Testis (tissue), 3 donors: ENCODE measurements around the gene ZFYVE21. TPM values are rescaled to one million over a fixed set of nuclear protein-coding genes. Genes with fewer than 3 reads are reported as not detected.

ENCODE experiments used
- DNase-seq: peaks from one replicate; pipeline ENCODE4 v3.0.0-alpha.2; 2019
- H3K27ac ChIP-seq, 2 donors: fragments of 200-600 bp; sonication (generic); one replicate each; pipeline ENCODE4 v1.5.1; 2019
- H3K27me3 ChIP-seq: fragments of 200-600 bp; sonication (generic); one replicate; pipeline ENCODE4 v1.5.1; 2019
- H3K36me3 ChIP-seq: fragments of 200-600 bp; sonication (generic); one replicate; pipeline ENCODE4 v1.5.1; 2017; ENCODE audit warnings: low read depth; ENCODE audit errors: missing control alignments
- H3K4me1 ChIP-seq: fragments of 200-600 bp; sonication (generic); one replicate; pipeline ENCODE4 v1.5.1; 2019
- H3K4me3 ChIP-seq, 2 donors: fragments of 200-600 bp; sonication (generic); one replicate each; pipeline ENCODE4 v1.5.1; 2017 to 2019
- H3K9me3 ChIP-seq: fragments of 200-600 bp; sonication (generic); one replicate; pipeline ENCODE4 v1.5.1; 2017
- POLR2A ChIP-seq: fragments of 450-650 bp; IDR thresholded peaks from one replicate; pipeline ENCODE4 v1.6.1; 2017; ENCODE audit warnings: antibody characterized with exemption, mild to moderate bottlenecking, moderate library complexity
- whole genome bisulfite sequencing, 2 donors: methylation state at CpG; one replicate each; pipeline ENCODE4 v1.1.5; 2018; 5-methylcytosine and 5-hydroxymethylcytosine counted together
- intact Hi-C: fragments of 100-400 bp; cut with DNase I; formaldehyde crosslinking; loops from one replicate; pipeline ENCODE4 v1.15.1; 2023; ENCODE audit warnings: low total_unique reads
- polyA plus RNA-seq: library from polyadenylated mRNA; stranded (reverse); fragments of 350-450 nt; fragmentation: Illumina TruSeq; extraction: RNeasy Lipid Tissue Mini Kit (QIAGEN cat#74804); gene quantifications from one replicate; pipeline ENCODE4 v1.2.3, GENCODE V29; 2014; ENCODE audit warnings: low read depth, low replicate concordance; ENCODE audit not compliant: insufficient read depth
- total RNA-seq, 2 donors: library from RNA; depleted of rRNA; stranded (reverse); fragments of >200 nt; gene quantifications; one replicate each; pipeline ENCODE4 v1.2.3, GENCODE V29; 2016
- TF ChIP-seq, protein P1 (sequence below), 3 experiments: fragments of 450-650 bp in 2 of 3; fragments of 200-600 bp in 1 of 3; sonication (generic) in 1 of 3; IDR thresholded peaks; one replicate each; pipeline ENCODE4 v1.5.1; 2016 to 2019; ENCODE audit warnings: antibody characterized with exemption in 3 of 3, mild to moderate bottlenecking in 2 of 3, moderate library complexity in 1 of 3

ZFYVE21 gene
- total and polyA plus RNA-seq, 3 donors from 2014 or later: 86.4 to 251 (median 194) TPM

- H3K27me3 ChIP-seq: no peaks in the 10 kb centered on the region
- no peak for TF ChIP-seq POLR2A
- TF ChIP-seq, protein P1, sequence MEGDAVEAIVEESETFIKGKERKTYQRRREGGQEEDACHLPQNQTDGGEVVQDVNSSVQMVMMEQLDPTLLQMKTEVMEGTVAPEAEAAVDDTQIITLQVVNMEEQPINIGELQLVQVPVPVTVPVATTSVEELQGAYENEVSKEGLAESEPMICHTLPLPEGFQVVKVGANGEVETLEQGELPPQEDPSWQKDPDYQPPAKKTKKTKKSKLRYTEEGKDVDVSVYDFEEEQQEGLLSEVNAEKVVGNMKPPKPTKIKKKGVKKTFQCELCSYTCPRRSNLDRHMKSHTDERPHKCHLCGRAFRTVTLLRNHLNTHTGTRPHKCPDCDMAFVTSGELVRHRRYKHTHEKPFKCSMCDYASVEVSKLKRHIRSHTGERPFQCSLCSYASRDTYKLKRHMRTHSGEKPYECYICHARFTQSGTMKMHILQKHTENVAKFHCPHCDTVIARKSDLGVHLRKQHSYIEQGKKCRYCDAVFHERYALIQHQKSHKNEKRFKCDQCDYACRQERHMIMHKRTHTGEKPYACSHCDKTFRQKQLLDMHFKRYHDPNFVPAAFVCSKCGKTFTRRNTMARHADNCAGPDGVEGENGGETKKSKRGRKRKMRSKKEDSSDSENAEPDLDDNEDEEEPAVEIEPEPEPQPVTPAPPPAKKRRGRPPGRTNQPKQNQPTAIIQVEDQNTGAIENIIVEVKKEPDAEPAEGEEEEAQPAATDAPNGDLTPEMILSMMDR (IDR thresholded peaks at IDR 0.05): no peak
- no peak for DNase-seq
- no peak overlapping the region for H3K27ac ChIP-seq
- no peaks in the 10 kb centered on the region for H3K36me3 ChIP-seq
- WGBS, 2 donors: 82 to 85% methylated on average over 15 of the region's 15 CpGs
- intact Hi-C loops: no loop called here
- H3K4me1 ChIP-seq: no peaks in the 10 kb centered on the region
- no peaks in the 10 kb centered on the region for H3K9me3 ChIP-seq
- no peak overlapping the region for H3K4me3 ChIP-seq
Measured at GRCh38 chr14:103683139-103683538, 32.5 kb upstream of the ZFYVE21 start.

DNA sequence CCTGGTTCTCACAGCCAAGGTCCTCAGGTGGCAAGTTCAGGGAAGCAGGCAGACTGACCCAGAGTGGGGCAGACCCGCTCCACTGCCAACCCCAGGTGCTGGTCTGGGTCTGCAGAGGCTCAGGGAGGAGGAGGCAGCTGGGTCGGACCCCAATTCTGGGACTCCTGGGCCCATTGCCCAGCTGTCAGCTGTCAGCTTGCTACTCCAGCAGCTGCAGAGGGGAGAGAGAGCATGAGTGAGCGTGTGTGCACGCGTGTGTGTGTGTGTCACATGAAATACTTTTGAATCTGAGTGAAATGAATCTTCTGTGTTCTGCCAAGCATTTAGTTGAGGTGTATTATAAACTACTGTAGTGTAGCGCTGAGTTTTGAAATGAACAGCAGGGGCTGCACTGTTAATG is 31.1 kb upstream of the ZFYVE21 start:
- intact Hi-C loops: no loop called here

GRCh38 chr14:103684871-103685270 is 30.7 kb upstream of the ZFYVE21 start:
- H3K27ac ChIP-seq: no peak overlapping the region
- no peak for TF ChIP-seq POLR2A
- TF ChIP-seq, protein P1 (IDR thresholded peaks at IDR 0.05): no peak
- H3K36me3 ChIP-seq: no peaks in the 10 kb centered on the region
- H3K4me1 ChIP-seq: peaks cover 10% of the 10 kb centered on the region
- H3K27me3 ChIP-seq: no peaks in the 10 kb centered on the region
- 95 to 96% methylated on average over 15 of the region's 15 CpGs for WGBS, 2 donors
- no peak for DNase-seq
- no peaks in the 10 kb centered on the region for H3K9me3 ChIP-seq
- no peak overlapping the region for H3K4me3 ChIP-seq
- intact Hi-C loops: no loop called here

More for the DNA sequence above, 31.1 kb upstream of the ZFYVE21 start:
- Histone ChIP-seq H3K36me3 (no peaks in the 10 kb centered on the region), H3K4me1 (peaks cover 7% of the 10 kb centered on the region), H3K27ac (no peak overlapping the region), H3K27me3 (no peaks in the 10 kb centered on the region), H3K9me3 (no peaks in the 10 kb centered on the region), H3K4me3 (no peak overlapping the region)
- WGBS, 2 donors: 78 to 87% methylated on average over 6 of the region's 6 CpGs
- DNase-seq: no peak
- TF ChIP-seq, protein P1 (IDR thresholded peaks at IDR 0.05): no peak
- TF ChIP-seq POLR2A: no peak

- H3K36me3 ChIP-seq: no peaks in the 10 kb centered on the region
- no peak for TF ChIP-seq POLR2A
- TF ChIP-seq, protein P1 (IDR thresholded peaks at IDR 0.05): no peak
- no peak overlapping the region for H3K4me3 ChIP-seq
- DNase-seq: no peak
- no peaks in the 10 kb centered on the region for H3K9me3 ChIP-seq
- no peaks in the 10 kb centered on the region for H3K27me3 ChIP-seq
- no peak overlapping the region for H3K27ac ChIP-seq
- H3K4me1 ChIP-seq: peaks cover 11% of the 10 kb centered on the region
- 92% methylated on average over 23 of the region's 23 CpGs for WGBS, 2 donors
- intact Hi-C loops: no loop called here
Measured at GRCh38 chr14:103685276-103686211, 30.1 kb upstream of the ZFYVE21 start.
